Right forelimb (tissue), 1 donor: Measurements from ENCODE around the gene RYR3.

Experiments
- DNase-seq: peaks from one replicate; pipeline ENCODE4 v3.0.0-alpha.2; 2018

The RYR3 gene

GRCh38 chr15:33454346-33454745, 143.6 kb downstream of the RYR3 start:
- no peak for DNase-seq

DNA sequence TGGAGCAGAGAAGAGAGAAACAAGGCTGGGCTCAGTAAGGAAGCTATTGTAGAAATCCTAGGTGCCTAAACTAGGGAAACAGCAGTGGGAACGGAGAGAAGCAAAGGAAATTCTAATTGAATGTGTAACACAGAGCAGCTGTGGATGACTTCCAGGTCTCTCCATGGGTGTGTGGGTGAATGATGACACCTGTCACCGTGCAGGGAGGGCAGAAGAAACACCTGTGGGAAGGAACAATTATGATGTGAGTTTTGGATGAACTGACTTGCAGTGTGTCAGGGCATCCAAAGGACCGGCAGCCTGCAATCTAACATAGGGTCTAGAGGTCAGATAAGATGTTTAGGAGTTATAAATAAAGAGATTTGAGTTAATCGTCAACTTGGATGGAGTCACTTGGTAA, 144.2 kb downstream of the RYR3 start:
- DNase-seq, result no peak

- DNase-seq, result no peak
Measured at GRCh38 chr15:33458421-33458820, 147.7 kb downstream of the RYR3 start.

DNA sequence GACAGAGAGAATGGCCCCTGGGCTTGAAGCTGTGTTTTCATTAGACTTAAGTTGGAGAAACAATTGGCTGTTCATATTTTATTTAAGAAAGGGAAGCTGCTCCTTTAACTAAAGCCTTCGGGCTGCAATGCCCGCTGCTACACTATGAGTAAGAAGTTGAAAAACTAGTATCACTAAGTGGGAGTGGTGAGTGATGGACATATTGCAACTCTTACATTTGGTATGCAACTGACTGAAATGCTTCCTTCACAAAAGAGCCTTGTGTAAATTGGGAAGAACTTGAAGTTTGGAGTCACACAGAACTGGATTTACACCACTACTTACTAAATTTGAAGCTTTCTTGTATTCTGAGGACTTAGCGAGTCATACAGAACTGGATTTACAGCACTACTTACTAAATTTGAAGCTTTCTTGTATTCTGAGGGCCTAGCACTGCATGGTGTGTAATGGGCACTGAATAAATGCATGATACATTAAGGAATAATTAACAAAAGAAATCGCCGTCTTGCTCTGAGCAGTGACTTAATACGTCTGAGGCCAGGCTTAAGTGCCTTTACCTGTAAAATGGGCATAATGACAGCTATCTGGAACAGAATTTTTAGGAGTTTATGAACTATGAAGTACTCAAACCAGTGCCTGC, 149.5 kb downstream of the RYR3 start:
- DNase-seq, result no peak

DNA sequence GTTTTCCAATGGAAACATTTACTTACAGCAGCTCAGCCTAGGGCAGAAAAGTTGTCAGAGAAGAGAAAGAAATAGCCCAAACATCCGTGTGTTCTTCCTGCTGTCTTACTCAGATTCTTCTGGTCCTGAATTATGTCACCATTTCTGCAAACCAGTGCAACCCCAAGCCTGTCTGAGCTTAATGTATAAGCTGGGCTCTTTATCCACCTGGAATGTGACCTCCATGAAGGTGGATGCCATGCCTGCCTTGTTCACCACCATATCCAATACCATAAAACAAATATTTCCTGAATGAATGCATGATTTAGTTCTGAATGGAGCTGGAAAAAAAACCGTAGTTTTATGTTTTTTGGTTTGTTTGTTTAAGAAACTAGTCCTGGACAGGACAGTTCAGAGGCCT, 150.9 kb downstream of the RYR3 start:
- no peak for DNase-seq

DNA sequence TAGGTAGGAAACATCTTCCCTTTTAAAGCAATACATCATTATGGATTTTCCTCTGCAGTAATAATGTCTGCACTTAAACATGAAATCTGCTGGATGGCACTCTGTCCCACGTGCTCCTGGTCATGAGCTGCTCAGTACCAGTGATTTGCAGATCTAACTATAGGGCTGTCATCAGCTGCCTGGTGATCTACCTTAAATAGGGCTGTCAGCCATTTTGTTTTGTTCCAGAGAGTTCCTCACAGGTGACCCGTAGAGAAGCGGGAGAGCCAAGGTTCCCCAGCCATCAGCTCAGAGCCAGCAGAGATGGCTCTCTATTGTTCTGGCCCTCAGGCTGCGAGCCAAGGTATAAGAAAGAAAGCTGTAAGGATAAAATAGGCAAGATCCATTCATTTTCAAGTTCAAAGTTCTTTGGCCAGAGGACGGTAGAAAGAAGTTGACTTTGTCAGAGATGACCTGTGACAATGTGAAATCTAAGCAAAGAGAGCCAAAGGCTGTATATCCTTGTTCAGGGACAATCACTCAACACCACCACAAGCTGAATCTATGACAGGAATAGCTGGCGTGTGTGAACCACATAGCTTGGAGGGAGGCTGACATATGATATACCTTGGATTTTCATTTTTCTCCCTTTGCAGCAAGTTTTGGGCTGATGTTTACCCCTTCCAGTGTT, 156.5 kb downstream of the RYR3 start:
- DNase-seq, result no peak

DNA sequence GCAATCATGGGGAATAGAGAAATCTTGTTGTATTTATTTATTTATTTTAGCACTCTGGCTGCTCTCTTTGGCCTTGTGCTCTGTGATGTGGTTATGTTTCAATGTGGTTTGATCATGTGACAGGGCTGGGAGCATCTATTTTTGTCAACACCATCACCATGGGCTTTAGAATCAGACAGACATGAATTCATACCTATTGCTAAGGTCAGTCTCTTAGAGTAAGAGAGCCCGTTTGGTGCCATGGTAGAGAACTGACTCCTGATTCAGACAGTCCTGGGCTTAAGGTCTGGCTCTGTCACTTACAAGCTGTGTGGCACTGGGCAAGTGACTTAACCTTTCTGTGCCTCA, 157.0 kb downstream of the RYR3 start:
- DNase-seq, result no peak

GRCh38 chr15:33468740-33469139, 158.0 kb downstream of the RYR3 start:
- DNase-seq, result no peak

DNA sequence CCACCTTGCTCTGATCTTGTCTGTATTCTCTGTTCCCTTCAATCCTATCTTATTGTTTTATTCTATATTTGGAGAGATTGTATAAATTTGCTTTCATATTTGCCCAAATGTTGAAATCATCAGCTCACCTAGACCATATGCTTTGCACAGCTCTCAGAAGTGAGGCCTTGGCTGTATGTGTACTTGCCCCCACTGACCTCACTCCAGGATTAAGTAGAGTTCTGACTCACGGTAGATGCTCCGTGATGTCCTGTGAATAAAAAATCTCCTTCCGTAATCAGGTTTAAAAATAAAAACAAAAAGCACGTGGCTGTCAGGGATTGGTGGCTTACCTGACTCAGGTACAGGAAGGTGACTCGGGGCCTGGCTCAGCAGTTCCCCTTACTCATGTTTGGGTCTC, 162.2 kb downstream of the RYR3 start:
- DNase-seq, result no peak

- no peak for DNase-seq
Measured at GRCh38 chr15:33473714-33474113, 162.9 kb downstream of the RYR3 start.

GRCh38 chr15:33476076-33476475, 165.3 kb downstream of the RYR3 start:
- no peak for DNase-seq

DNA sequence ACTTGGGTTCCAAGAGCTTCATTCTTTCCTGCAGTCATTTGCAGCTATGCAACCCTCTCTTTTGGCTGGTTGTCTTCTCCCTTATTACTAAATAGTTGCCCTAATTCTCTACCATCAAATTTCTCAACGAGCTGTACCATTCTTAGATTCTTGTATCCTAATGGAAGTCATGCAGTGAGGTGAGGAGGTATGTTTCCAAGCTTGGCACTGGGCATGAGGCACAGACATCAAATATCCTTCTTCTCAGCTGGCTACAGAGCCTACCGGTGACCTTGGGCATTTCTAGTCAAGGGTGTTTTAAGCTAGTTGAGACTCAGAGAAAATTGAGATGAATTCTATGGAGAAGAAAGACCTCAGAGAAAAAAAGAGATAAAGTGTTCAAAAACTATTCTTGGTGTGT, 166.1 kb downstream of the RYR3 start:
- no peak for DNase-seq

- no peak for DNase-seq
Measured at GRCh38 chr15:33489335-33489734, 178.6 kb downstream of the RYR3 start.

DNA sequence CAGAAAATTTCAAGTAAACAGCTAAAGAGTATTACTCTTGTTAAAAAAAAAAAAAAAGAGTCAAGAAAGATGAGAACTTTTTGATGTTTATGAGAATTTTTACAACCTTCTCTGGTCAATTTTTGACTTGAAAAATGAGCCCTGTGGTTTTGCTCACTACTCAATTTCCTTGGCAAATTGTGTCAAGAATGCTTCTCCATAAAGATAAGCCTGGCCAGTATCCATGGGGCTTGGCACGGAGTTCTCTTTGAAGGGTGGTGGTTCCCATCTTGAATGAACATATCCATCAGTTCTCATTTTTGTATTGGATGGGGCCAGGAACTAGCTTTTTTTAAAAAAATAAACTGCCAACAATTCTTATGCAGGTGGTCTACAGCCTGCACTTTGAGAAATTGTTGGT, 179.9 kb downstream of the RYR3 start:
- no peak for DNase-seq

GRCh38 chr15:33492434-33493052, 181.8 kb downstream of the RYR3 start:
- no peak for DNase-seq

DNA sequence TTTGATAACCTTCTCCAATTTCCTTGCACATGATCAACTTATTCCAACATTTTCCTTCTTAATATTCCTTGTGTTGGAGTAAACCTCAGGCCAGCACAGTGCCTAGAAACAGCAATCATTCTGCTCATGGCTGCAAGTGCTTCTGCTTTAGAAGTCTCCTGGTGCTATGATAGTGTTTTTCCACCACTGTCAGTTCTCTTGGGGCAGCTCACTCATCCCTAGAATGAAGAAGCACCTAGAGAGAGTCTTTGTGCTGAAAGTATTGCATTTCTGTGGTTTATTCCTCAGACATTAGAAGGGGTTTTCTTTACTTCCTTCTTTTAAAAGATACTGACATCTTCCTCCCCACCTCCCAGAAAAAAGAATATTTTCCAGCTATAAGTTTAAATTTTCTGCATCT, 183.5 kb downstream of the RYR3 start:
- DNase-seq, result no peak

- no peak for DNase-seq
Measured at GRCh38 chr15:33500432-33501195, 189.8 kb downstream of the RYR3 start.

DNA sequence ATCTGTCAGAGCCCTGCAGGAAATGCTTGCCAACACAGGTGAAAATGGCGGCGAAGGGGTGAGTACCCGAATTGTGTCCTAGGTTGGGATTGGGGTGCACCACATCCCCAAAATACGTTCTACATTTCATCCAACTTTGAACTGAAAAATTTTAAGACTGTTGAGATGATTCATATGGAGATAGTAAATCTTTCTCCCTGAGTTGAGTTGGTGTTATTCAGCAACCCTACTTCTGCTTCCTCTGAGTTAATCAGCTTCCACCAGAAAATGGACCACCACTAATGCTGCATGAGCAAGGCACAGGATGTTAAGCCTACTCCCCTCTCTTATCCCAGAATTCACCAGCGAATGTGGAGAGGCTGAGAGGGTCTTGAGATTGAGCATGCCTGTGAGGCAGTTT, 192.9 kb downstream of the RYR3 start:
- DNase-seq, result no peak

DNA sequence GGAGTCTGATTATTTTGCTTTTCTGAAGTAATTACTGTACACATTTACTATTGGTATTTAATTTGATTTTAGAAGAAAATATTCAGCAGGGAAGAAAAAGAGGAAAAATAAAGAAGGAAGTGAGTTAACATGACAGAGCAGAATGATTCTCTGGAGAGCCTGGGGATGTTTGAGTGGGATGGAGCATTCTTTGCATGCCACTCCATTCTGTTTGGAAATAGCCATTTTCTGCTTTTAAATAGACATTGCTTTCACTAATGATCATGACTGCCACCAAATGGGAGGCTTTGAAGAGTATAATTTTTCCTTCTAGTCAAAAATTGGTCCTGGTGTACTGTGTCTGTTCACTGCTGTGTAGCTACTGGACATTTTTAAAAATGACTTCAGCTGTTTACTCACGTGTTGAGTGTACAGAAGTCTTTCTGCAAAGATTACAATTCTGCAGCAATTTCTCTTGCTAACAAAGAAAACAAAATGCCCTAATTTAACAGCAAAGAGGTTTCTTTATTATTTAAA, 196.1 kb downstream of the RYR3 start:
- no peak for DNase-seq

GRCh38 chr15:33508703-33509102, 197.9 kb downstream of the RYR3 start:
- no peak for DNase-seq

- no peak for DNase-seq
Measured at GRCh38 chr15:33515121-33515520, 204.4 kb downstream of the RYR3 start.

- no peak for DNase-seq
Measured at GRCh38 chr15:33516563-33516962, 205.8 kb downstream of the RYR3 start.

DNA sequence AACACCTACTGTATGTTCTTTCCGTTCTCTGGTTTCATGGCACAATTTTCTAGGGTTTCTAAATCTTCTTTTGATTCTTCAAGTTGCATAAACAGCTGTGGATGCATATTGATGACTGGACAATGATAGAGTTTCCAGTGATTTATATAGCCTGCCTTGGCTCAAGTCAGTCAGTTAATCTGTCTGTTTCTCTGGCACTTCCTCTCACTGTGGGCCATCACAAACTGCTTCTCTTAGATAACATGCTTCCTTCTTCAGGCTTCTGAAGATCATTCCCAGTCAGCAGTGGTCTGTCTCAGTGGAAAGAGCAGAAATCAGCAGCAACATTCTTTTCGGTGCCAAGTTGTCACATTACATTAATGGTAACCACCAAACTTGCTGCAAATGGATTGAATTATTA, 207.2 kb downstream of the RYR3 start:
- no peak for DNase-seq

DNA sequence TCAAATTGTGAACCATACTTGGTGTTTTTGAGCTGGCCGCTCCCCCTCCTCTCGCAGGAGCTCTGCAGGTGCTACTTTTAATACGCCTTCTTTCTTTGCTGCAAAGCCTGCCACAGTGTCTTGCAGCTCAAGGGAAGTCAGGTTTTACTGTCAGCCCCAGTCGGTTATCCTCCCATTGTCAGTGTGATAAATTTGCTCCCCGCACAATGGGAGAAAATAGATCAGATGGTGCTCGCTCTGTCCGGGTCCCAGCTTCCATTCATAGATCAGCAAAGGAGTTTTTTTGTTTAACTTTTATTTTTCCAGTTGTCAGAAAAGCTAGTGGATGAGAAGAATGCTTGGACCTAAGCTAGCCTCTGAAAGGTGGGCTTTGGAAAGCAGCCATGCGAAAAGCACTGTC, 207.7 kb downstream of the RYR3 start:
- no peak for DNase-seq
